Effector CD8-positive, alpha-beta T cell (primary cell): Measurements from ENCODE around the gene TMEM254.
"Not testable (repeated sequence)": the region's sequence is repeated elsewhere in the genome, so short reads cannot be mapped to it uniquely, and the experiment has no call there.

Experiments used
- DNase-seq: peaks from one replicate; lab custom pipeline; 2025; lab: John Stamatoyannopoulos, UW

The TMEM254 gene

GRCh38 chr10:80075781-80076180 is 2.7 kb upstream of the TMEM254 start:
- no peak for DNase-seq

GRCh38 chr10:80077869-80078447 is 507 bp upstream of the TMEM254 start:
- no peak for DNase-seq

GRCh38 chr10:80079312-80079719 is 851 bp downstream of the TMEM254 start:
- DNase-seq: no peak

- DNase-seq: no peak
Observed at GRCh38 chr10:80081026-80081425, 2.6 kb downstream of the TMEM254 start.

GRCh38 chr10:80081801-80082750 is 3.6 kb downstream of the TMEM254 start:
- DNase-seq: no peak

- no peak for DNase-seq
Observed at GRCh38 chr10:80090121-80090520, 11.7 kb downstream of the TMEM254 start.

- no peak for DNase-seq
Observed at GRCh38 chr10:80094231-80094630, 15.8 kb downstream of the TMEM254 start.

GRCh38 chr10:80098272-80098671 is 19.8 kb downstream of the TMEM254 start:
- not testable (repeated sequence) for DNase-seq

- not testable (repeated sequence) for DNase-seq
Observed at GRCh38 chr10:80099295-80099694, 20.8 kb downstream of the TMEM254 start.

- no peak for DNase-seq
Observed at GRCh38 chr10:80100116-80100515, 21.7 kb downstream of the TMEM254 start.

GRCh38 chr10:80100861-80101695 is 22.6 kb downstream of the TMEM254 start:
- no peak for DNase-seq

- DNase-seq: no peak
Observed at GRCh38 chr10:80104066-80104926, 25.8 kb downstream of the TMEM254 start.

- DNase-seq: no peak
Observed at GRCh38 chr10:80108576-80109239, 30.2 kb downstream of the TMEM254 start.

- DNase-seq: no peak
Observed at GRCh38 chr10:80110986-80111385, 32.5 kb downstream of the TMEM254 start.

GRCh38 chr10:80118669-80119068 is 40.2 kb downstream of the TMEM254 start:
- no peak for DNase-seq

GRCh38 chr10:80122110-80122710 is 43.7 kb downstream of the TMEM254 start:
- no peak for DNase-seq

- no peak for DNase-seq
Observed at GRCh38 chr10:80122746-80123145, 44.3 kb downstream of the TMEM254 start.

GRCh38 chr10:80126876-80127275 is 48.4 kb downstream of the TMEM254 start:
- DNase-seq: no peak

GRCh38 chr10:80131499-80131901 is 53.0 kb downstream of the TMEM254 start:
- no peak for DNase-seq
